Activated CD4-positive, alpha-beta T cell treated with anti-CD3 and anti-CD28 coated beads for 1 hour (primary cell): Measurements from ENCODE around the gene ARSK.
"Not testable (repeated sequence)": the region's sequence is repeated elsewhere in the genome, so short reads cannot be mapped to it uniquely, and the experiment has no call there.

ENCODE experiments used
- DNase-seq: peaks from one replicate; pipeline ENCODE4 v3.0.0-alpha.2; 2020

The ARSK gene

DNA sequence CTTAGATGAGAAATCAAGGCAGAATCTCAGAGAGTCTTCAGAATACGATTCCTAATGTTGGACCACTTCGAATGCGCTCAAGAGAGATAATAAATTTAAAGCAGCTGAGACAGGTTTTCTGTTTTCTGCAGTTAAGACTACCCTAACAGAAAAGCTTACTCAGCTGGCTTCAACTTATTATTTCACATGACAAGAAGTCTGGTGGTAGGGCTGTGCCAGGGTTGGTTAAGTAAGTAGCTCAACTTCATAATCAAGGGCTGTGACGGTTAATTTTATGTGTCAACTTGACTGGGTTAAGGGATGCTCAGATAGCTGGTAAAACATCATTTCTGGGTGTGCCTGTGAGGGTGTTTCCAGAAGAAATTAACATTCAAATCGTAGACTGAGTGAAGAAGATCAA, 68.8 kb downstream of the ARSK start:
- DNase-seq = no peak

DNA sequence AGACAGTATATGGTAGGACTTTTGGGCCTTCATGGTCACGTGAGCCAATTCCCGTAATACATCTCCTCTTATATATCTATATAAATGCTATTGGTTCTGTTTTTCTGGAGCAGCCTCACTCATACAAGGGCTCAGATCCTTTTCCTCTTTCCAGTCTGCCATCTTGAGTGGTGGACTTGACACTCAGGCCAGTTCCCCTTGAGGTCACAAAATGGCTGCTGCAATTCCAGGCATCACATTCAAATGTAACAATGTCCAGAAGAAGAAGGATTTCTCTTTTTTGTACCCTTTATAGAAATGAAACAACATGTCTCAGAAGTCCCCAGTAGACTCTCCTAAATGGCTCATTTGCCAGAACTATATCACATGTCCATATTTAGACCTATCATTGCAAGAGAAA, 69.5 kb downstream of the ARSK start:
- no peak for DNase-seq

DNA sequence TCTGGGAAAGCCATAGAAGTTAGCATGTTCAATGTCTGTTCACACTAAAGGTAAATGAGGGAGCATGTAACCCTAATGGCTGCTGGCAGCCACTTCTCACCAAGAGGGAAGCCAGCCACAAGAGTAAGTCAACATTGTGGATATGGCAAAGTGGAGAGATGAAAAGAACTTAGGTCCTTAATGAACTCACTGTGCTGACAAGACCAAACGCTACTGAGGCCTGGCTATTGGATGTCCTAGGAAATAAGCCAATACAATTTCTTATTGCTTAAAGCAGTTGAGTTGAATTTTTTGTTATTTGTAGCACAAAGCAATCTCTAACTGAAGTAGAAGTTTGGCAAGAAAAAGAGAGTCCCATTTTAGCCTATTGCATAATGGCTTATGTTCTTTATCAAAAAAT, 71.8 kb downstream of the ARSK start:
- no peak for DNase-seq

DNA sequence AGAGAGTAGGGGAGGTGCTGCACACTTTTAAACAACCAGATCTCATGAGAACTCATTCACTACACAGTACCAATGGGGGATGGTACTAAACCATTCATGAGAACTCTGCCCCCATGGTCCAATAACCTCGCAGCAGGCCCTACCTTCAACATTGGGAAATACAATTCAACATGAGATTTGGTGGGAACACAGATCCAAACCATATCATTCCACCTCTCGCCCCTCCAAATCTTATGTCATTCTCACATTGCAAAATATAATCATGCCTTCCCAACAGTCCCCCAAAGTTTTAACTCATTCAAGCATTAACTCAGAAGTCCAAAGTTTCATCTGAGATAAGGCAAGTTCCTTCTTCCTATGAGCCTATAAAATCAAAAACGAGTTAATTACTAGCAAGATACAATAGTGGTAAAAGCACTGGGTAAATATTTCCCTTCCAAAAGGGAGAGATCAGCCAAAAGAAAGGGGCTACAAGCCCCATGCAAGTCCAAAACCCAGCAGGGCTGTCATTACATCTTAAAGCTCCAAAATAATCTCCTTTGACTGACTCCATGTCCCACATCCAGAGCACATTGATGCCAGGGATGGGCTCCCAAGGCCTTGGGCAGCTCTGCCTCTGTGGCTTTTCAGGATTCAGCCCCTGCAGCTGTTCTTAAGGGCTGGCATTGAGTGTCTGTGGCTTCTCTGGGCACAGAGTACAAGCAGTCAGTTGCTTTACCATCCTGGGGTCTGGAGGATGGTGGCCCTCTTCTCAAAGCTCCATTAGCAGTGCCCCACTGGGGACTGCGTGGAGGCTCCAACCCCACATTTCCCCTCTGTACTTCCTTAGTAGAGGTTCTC, 73.3 kb downstream of the ARSK start:
- DNase-seq = no peak

DNA sequence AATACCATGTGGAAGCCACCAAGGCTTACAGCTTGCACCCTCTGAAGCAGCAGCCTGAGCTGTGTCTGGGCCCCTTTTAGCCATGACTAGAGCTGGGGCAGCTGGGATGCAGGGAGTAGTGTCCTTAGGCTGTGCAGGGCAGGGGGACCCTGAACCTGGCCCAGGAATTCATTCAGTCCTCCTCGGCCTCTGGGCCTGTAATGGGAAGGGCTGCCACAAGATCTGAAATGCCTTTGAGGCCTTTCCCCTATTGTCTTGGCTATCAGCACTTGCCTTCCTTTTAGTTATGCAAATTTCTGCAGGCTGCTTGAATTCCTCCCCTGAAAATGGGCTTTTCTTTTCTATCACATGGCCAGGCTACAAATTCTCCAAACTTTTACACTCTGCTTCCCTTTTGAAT, 74.0 kb downstream of the ARSK start:
- no peak for DNase-seq

DNA sequence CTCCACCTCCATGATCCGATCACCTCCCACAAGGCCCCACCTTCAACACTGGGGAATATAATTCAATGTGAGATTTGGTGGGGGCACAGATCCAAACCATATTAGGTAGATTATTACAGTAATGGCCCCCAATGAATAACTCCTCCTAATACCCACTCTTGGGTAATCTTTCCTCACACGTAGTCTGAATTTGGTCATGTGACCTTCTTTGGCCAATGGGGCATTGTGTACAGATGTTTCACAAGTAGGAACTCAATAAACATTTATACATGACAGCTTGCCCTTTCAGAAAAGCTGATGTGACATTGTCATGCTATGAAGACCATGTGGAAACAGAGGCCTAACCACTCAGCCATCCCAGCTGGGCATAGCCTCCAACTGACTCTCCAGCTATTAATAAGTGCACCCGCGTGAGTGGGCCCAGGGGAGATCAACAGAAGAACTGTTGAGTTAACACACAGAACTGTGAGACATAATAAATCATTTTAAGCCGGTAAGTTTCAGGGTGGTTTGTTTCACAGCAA, 75.6 kb downstream of the ARSK start:
- no peak for DNase-seq

DNA sequence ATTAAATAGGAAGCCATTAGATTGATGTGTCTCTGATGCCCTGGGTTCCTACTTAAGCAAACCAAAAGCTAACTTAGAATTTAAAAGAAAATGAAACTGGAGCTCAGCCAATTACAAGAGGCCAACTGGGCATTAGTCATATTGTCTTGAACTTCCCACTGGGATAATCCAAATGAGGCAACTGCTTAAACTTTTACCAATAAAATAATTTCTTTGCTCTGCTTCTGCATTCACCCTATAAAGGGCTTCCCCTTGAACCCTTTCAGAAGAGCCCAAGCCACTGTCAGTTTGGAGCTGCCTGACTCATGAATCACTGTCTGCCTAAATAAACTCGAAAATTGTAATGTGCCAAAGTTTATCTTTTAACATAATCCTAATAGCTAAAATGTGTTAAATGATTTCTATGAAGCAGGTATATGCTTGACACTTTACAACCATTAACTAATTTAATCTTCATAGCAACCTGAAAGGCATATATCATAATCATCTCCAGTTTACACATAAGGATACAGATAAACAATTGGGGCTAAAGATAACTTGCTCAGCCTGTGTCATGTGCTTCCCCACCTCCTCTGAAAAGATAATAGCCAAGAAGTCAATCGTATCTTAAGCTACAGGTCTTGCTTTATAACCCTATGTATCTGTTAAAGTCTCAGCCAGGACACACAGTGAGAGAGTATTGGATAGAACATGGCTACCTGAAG, 76.5 kb downstream of the ARSK start:
- DNase-seq = no peak

DNA sequence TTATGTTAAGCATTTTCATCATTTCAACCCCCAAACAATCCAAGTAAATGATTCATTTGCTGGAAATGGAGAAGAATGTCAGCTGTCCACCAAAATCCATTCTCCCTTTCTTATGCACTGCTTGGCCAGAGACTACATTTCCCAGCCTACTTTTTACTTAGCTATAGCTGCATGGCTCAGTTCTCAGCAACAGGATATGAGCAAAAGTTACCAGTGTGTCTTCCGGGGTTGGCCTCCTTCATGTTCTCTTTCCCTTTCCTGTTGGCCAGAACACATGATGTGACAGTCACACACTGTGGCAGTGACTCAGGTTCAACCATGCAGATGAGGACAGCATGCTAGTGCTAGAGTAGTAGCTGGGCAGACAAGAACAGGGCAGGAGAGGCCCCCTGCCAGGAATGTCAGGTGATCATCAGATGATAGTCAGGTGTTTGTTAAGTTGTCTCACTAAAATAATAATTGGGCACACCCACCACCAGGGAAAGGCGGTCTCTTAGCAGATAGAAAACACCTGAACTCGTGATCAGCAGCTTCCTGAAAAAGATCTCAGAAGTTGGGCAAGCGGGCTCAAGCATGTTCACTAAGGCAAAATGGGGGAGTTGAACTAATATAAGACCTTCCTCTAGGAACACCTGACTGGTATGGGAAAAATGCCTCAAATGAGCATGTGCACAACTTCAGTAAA, 77.2 kb downstream of the ARSK start:
- peak; percentile 59 for DNase-seq

DNA sequence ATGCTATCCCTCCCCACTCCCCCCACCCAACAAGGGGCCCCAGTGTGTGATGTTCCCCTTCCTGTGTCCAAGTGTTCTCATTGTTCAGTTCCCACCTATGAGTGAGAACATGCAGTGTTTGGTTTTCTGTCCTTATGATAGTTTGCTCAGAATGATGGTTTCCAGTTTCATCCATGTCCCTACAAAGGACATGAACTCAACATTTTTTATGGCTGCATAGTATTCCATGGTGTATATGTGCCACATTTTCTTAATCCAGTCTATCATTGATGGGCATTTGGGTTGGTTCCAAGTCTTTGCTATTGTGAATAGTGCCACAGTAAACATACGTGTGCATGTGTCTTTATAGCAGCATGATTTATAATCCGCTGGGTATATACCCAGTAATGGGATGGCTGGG, 78.0 kb downstream of the ARSK start:
- not testable (repeated sequence) for DNase-seq

DNA sequence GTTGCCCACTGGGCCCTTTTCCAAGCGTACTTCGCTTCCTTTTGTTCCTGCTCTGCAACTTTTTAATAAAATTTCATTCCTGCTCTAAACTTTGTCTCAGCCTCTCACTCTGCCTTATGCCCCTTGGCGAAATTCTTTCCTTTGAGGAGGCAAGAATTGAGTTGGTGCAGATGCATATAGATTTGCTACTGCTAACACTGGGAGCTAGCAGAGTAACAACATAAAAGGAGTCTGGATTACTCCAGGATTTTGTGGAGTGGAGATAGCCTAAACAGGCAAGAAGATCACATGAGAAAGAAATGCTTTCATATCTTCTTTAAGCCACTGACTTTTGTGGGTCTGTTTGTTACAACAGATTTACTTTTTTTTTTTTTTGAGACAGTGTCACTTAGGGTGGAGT, 78.8 kb downstream of the ARSK start:
- DNase-seq = no peak

DNA sequence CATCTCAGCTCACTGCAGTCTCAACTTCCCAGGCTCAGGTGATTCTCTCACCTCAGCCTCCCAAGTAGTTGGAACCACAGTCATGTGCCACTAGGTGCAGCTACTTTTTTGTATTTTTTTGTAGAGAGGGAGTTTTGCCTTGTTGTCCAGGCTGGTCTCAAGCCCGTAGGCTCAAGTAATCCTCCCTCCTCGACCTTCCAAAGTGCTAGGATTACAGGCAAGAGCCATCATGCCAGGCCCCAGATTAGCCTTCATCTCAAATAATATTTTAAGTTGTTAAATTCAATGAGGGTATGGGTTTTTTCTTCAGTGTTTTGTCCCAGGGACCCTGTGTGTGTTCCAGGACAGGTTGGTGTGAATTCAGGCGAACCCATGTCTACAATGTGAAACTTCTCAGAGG, 79.2 kb downstream of the ARSK start:
- no peak for DNase-seq

DNA sequence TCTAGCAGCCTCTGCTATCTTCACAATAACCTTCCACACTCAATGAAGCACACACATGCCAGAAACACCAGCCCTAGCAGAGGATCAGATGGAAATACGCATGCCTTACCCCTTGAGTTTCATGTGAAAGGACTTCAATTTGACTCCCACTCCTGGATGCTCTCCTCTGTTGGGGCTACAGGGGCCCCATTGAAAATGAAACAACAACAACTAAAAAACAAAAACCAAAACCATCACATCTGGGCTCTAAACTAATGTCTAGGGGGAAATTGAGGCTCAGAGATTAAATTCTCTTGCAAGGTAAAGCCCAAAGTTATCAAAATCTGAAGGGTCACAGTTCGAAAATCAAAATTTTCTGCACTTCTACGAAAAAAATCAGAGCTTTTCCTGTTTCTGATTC, 83.7 kb downstream of the ARSK start:
- no peak for DNase-seq

DNA sequence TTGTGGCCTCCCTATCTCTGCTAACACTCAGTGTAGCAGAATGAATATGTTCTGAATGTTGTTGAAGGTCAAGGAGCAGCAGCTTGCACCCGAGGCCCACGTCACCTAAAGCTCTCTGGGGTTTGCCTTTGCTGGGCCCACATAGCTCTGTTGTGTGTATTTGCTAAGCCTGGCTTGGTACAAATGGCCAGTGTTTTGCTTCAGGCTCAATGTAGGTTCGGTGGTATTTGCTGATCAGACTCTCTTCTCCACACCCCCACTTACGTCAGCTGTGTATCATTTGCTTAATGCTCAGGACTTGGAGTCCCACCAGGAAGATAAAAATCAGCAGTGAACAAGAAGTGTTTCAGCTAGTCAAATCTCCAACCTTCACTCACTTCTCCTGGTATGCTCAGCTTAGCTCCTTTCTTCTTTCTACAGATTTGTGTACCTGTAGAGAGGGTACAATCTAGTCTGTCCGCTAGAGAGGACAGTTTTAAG, 86.9 kb downstream of the ARSK start:
- DNase-seq = no peak

DNA sequence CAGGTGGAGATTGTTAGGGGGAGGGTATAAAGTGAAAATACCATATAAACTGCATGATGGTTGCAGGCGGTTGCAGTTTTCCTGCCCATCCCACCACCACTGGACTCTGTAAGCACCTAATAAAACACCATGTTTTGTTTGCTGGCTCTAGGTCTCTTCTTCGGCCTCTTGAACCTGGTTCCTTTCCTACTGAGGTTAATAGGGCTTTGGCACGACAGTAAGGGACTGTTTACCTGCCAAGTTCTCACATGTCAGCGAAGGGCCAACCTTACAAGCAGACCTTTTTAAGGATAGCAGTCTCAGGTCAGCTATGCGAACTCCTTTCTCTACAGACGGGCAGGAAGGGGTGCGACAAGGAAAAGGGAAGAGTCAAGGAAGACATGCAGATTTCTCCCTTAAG, 88.3 kb downstream of the ARSK start:
- no peak for DNase-seq

DNA sequence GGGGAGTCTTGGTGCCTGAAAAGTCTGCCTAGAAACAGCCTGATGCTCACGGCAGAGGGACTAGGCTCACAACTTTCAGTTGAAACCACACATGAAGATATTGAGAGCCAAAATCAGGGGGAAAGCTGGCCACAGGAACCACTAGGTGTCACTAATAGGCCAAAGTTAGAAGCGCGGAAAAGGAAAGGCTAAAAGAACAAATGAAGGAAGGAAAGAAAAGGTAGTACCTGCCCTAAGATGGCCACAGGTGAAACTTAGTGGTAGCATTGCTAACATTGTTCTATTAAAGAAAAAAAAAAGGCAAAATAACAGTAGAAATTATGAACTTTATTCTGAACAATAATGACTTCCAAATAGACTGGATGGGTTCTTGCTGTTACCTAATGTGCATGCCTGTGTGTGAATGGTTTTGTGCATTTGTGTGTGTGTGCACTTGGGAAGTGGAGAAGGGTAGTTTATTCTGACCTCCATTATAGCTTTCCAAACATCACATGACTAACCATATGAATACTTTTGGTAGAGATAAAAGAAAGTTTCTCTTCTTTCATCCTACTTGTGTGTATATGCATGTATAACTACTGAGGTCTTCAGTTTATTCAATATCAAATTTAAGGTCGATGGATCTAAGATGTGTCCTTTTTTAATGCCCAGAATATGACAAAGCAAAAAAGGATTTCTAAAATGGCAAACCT, 89.6 kb downstream of the ARSK start:
- DNase-seq = peak; percentile 15

DNA sequence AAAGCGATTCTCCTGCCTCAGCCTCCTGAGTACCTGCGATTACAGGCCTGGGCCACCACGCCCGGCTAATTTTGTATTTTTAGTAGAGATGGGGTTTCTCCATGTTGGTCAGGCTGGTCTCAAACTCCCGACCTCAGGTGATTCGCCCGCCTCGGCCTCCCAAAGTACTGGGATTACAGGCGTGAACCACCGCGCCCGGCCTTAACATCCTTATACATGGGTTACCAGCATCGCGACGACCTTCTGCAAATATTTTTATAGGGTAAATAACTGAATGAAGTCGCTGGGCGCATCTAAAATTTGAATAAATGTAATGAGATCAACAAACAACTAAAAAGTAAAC, 91.3 kb downstream of the ARSK start:
- DNase-seq = not testable (repeated sequence)

DNA sequence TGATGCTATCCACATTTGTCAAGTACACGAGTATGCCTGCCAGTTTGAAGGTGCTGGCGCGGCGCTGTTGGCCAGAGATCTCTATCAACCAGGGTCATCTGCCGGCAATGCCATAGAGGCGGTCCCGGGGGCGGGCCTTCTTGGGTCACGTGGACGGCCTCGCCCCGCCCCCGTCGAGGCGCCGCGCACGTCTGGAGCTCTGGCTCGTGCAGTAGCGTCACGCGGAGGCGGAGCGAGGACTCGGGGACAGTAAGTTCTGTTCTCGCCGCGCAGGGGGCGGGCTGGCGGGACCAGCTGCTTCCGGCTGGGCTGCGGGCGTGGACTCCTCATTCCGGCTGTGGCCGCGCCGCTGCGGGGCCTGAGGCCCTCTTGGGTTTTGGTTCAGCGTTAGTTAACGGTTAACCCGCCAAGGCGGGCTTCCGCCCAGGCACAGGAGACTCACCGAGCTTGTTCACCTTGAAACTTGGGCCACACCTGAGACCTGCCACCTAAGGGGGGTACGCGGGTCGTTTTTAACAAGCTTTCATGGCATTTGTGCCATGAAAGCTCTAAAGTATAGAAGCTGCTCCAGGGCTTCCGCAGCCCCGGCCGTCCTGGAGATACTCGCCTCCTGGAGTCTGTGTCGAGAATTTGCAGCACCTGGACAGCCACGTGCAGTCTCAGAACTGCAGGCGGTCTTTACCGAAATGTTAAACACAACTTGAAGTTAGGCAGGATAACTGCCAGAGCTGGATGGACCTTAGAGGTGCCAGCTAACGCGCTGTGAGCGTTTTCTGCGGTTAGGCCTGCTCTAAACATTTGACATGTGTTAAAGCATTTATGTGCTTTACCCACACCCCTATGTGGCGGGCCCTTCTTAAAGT, 91.9 kb downstream of the ARSK start, which contains the start of gene RFESD:
RFESD (plus strand) TSS at position 209 of the 863 bp plus-strand sequence. CDS start 5,495 bp downstream, outside the sequence.
- peak; percentile 88 for DNase-seq

DNA sequence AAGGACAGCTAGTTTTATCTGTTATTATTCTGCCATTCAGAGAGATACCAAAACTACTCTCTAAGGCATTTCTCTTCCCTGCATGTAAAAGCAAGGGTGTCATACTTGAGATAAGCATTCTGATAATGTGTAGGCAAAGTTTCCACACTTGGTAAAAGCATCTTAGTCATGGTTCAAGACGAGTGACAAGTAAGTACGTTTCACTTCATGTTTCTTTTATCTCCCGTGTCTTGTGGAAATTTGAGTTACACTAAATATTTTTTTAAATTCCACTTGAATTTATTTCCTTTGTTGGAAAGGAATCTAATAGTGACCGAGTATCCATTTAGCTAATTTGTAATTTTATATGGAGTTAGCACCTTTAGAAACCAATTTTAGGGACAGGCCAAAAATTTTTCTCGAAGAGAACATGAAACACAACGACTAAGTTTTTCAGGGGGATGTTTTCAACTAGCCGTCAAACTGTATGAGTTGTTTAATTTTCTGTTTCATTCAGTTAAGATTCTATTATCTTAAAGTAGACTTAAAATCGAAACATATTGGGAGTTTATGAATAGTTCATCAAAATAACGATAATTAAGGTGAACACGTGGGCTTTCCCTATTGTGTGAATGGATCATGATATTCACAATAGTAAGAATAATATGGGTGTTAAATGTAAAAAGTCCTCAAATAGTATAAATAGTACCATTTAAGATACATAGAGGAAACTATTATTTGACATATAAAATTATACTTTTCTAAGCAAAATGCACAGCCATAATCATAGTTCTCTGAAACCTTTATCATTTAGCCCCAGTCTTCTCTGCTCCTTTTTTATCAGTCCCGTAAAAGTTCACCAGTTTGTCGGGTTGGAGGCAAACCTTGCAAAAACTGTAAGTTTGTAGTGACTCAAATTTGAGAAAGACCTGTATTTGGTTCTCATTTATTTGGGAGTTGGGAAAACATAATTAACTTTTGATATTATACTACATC, 93.3 kb downstream of the ARSK start:
- DNase-seq = no peak

DNA sequence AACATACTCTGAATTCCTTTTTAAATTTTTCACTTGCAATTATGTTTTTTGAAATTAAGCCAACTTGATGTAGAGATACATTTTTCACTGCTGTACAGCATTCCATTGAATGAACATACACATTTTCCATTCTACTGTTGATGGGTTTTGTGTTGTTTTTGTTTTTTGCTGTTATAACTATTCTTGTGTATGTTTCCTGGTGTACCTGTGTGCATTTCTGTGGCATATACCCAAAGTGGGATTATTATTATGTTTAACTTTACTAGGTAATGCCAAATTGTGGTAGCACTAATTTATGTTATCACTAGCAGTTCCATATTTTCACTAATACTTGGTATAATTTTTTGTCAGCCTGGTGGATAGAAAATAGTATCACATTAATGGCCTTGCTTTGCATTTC, 94.4 kb downstream of the ARSK start:
- no peak for DNase-seq

DNA sequence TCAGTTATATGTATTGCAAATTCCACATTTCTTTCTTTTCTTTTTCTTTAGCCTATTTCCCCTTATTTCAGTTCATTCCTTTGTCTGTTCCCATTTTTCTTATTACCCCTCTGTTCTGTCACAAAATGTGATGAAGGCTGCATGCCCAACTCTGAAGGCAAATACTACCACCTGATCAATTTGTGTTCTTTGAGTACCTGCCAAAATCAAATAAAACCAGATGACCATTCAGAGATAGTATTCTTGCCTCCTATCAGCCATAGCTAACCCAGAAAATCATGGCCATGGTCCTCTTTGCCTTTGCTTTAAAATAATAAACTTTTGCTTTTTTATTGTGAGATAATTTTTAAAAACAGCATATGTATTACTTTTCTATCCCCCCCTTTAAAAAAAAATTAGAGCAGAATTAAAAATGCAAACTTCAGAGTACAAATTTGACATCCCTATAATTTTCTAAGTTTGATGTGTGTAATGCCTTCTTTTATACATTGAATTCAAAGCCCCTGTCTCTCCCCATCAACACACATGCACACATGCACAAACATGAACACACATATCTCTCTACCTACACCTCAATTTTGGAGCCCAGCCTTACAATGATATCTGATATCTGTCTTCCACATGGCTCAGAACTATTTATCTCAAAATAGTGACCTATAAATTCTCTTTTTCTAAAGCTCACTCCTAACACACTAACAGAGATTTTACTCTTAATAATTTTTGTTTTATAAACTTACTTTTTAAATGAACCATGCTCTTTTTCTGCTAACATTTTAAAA, 95.1 kb downstream of the ARSK start:
- no peak for DNase-seq
